Tibial artery (tissue), 4 donors: ENCODE measurements around the gene YTHDF1.

Experiments used
- DNase-seq, 2 donors: peaks; one replicate each; pipeline ENCODE4 v3.0.0-alpha.2; 2019
- H3K27ac ChIP-seq, 2 donors: fragments of 200-600 bp; sonication (generic) in 1 of 2; 1 replicate in 1 of 2; 2 replicates in 1 of 2; pipeline ENCODE4 v1.5.1; 2018 to 2019; ENCODE audit warnings: mild to moderate bottlenecking in 1 of 2
- H3K27me3 ChIP-seq, 2 donors: fragments of 200-600 bp; sonication (generic) in 1 of 2; one replicate each; pipeline versions ENCODE4 v1.5.1 to v1.6.0; 2016 to 2019
- H3K36me3 ChIP-seq, 3 donors: fragments of 200-600 bp; sonication (generic) in 2 of 3; one replicate each; pipeline ENCODE4 v1.5.1; 2016 to 2019; ENCODE audit warnings: mild to moderate bottlenecking in 2 of 3
- H3K4me1 ChIP-seq, 4 donors: fragments of 200-600 bp; sonication (generic) in 2 of 4; 1 replicate in 3 of 4; 2 replicates in 1 of 4; pipeline ENCODE4 v1.5.1; 2016 to 2019
- H3K4me3 ChIP-seq, 2 donors: fragments of 200-600 bp; sonication (generic) in 1 of 2; 1 replicate in 1 of 2; 2 replicates in 1 of 2; pipeline ENCODE4 v1.5.1; 2018 to 2019; ENCODE audit warnings: mild to moderate bottlenecking in 2 of 2
- H3K9me3 ChIP-seq, 3 donors: fragments of 200-600 bp; sonication (generic) in 1 of 3; one replicate each; pipeline ENCODE4 v1.5.1; 2016 to 2019
- intact Hi-C: fragments of 100-400 bp; cut with DNase I; formaldehyde crosslinking; loops from one replicate; pipeline ENCODE4 v1.15.0; 2023; ENCODE audit warnings: low total_unique reads
- TF ChIP-seq, protein P1 (sequence below), 2 experiments: fragments of 200-600 bp in 1 of 2; fragments of 450-650 bp in 1 of 2; IDR thresholded peaks; one replicate each; pipeline ENCODE4 v1.5.1; 2017 to 2019; ENCODE audit warnings: antibody characterized with exemption in 2 of 2, mild to moderate bottlenecking in 1 of 2, moderate library complexity in 1 of 2

Gene YTHDF1

DNA sequence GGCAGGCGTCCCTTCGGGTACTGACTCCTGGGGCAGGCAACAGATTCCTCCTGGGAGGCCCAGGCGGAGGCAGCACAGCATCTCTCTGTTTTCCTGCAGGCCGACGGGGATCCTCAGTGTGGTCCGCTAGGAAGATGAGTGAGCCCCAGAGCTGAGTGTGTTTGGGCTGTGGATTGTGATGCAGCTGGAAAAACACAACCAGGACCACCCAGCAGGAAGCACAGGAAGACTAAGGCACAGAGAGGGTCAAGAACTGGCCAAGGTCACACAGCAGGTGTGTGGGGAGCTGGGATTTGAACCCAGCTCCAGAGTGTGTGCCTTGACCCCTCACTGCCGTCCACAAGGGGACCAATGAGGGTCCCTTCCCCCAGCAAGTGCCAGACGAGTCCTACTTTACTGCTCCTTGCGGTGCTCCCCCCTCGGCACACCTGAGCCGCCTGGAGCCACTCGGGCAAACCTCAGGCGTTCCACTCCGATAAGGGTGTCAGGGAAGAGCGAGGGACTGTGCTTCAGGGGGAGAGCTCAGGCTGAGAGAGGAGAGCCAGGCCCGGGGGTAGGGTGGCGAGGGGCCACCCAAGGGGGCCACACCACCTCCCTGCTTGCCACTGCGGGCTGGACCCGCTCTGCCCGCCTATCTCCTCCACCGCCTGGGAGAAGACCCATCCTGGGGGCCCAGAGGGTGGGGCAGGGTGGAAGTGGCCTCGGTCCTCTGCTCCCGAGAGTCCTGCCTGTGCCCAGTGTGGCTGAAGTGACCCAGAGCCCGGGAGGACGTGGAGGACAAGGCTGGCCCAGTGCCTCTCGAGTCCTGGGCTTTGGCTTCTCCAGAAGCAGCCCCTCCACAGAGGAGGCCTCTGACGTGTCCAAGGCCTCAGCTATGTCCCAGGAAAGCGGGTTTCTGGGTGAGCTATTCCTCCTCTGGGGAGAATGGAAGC, 63.3 kb downstream of the YTHDF1 start:
- H3K4me3 ChIP-seq: no peak overlapping the region
- TF ChIP-seq, protein P1, sequence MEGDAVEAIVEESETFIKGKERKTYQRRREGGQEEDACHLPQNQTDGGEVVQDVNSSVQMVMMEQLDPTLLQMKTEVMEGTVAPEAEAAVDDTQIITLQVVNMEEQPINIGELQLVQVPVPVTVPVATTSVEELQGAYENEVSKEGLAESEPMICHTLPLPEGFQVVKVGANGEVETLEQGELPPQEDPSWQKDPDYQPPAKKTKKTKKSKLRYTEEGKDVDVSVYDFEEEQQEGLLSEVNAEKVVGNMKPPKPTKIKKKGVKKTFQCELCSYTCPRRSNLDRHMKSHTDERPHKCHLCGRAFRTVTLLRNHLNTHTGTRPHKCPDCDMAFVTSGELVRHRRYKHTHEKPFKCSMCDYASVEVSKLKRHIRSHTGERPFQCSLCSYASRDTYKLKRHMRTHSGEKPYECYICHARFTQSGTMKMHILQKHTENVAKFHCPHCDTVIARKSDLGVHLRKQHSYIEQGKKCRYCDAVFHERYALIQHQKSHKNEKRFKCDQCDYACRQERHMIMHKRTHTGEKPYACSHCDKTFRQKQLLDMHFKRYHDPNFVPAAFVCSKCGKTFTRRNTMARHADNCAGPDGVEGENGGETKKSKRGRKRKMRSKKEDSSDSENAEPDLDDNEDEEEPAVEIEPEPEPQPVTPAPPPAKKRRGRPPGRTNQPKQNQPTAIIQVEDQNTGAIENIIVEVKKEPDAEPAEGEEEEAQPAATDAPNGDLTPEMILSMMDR (IDR thresholded peaks at IDR 0.05): no peak
- H3K27me3 ChIP-seq: peaks cover 0 to 89% of the 10 kb centered on the region in 2 donors
- H3K27ac ChIP-seq: no peak overlapping the region
- no peaks in the 10 kb centered on the region for H3K36me3 ChIP-seq
- intact Hi-C loops: no loop called here
- DNase-seq: no peak
- H3K4me1 ChIP-seq: peaks cover 0 to 37% (median 16%) of the 10 kb centered on the region in 4 donors
- peaks cover 0 to 14% (median 0%) of the 10 kb centered on the region in 3 donors for H3K9me3 ChIP-seq

DNA sequence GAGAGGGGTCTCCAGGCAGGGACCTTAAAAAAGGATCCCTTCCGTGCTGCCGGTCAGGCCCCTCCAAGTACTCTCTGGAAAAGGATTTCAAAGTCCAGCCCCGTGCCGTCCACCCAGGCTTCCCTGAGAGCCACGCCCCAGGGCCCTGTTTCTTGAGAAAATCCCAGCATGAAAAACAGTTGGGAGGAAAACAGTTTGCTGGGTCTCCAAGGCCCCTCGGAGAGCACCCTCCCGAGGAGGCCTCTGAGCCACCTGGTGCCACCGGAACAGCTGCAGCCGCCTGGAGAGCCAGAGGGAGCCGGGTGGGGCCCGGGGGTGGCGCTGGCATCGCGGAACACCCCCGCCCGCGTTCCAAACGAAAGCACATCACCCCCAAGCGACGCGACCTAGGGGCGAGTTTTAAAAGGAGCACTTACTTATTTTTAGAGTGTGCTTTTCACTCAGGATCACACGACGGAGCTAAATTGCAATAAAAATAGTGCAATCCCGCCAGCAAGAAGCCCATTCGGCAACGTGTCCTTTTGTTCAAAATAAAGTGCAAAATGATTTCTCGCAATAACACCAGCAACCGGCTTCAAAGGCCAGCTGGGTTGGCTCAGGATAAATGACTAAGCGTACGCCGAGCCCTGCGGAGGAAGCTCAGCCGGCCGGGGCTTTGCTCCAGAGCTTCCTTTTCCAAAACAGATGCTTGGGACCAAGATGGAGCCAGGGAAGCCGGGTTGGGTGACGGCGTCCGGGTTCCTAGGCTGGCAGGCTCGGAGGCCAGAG, 64.2 kb downstream of the YTHDF1 start:
- intact Hi-C loops: no loop called here
- peaks cover 0 to 37% (median 16%) of the 10 kb centered on the region in 4 donors for H3K4me1 ChIP-seq
- peak overlapping the region in 1 of 2 donors; percentile 4 for H3K4me3 ChIP-seq
- no peaks in the 10 kb centered on the region for H3K36me3 ChIP-seq
- no peak overlapping the region for H3K27ac ChIP-seq
- peaks cover 0 to 18% (median 0%) of the 10 kb centered on the region in 3 donors for H3K9me3 ChIP-seq
- peaks cover 0 to 89% of the 10 kb centered on the region in 2 donors for H3K27me3 ChIP-seq
- TF ChIP-seq, protein P1 (IDR thresholded peaks at IDR 0.05): no peak
- DNase-seq: no peak

DNA sequence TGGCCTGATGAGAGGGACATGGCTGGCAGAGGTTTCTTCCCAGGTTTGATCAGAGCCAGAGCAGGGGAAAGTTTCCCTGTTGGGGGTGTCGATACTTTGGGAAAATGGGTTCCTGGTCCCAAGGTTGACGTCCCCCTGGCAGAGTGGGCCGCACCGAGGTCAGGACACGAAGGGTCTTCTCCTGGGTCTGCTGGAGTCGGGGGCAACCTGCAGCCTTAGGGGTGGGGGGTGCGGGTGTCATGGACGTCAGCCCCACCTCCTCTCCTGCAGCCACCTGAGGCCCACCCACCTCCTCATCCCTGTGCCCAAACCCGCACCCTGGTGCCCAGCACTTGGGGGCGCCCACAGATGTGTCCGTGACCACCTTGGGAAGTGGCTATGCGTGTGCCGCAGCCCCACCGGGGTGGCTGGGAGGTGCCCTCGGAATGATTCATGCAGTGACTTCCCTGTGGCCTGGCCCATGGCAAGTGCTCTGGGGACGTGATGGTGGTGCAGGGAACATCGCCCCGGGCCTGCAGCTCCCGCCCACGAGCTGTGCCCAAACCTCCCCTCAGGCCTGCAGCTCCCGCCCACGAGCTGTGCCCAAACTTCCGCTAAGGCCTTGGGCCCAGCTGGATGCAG, 64.9 kb downstream of the YTHDF1 start:
- Histone ChIP-seq H3K4me3 (no peak overlapping the region), H3K4me1 (peaks cover 0 to 32% (median 12%) of the 10 kb centered on the region in 4 donors), H3K27ac (no peak overlapping the region), H3K36me3 (no peaks in the 10 kb centered on the region), H3K27me3 (peaks cover 0 to 88% of the 10 kb centered on the region in 2 donors), H3K9me3 (peaks cover 0 to 18% (median 0%) of the 10 kb centered on the region in 3 donors)
- TF ChIP-seq, protein P1 (IDR thresholded peaks at IDR 0.05): no peak
- no peak for DNase-seq
- intact Hi-C loops: no loop called here

DNA sequence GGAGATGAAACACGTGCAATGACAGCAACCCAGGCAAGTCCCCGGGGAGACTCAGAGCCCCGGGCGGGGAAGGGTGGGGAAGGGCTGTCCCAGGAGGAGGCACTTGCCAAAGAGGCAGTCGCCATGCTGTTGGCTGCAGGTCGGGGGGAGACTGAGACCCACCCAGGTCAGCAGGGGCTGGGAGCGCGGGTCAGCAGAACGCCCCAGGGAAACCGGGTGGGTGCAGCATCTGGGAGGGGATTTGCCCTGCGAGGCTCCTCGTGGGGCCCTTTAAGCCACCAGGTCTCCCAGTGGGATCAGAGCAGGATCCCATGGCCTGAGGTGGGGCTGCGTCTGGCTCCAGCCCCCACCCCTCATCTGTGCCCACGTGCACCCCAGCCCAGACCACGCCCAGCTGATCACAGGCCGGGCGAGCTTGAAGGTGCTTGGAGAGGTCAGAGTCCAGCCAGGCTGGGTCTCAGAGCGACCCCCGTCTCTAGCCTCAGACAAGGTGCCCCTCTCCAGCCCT, 65.5 kb downstream of the YTHDF1 start:
- intact Hi-C loops: no loop called here
- DNase-seq: no peak
- H3K27me3 ChIP-seq: peaks cover 0 to 82% of the 10 kb centered on the region in 2 donors
- no peak overlapping the region for H3K27ac ChIP-seq
- TF ChIP-seq, protein P1 (IDR thresholded peaks at IDR 0.05): no peak
- no peak overlapping the region for H3K4me3 ChIP-seq
- peaks cover 0 to 27% (median 10%) of the 10 kb centered on the region in 4 donors for H3K4me1 ChIP-seq
- peaks cover 0 to 18% (median 0%) of the 10 kb centered on the region in 3 donors for H3K9me3 ChIP-seq
- no peaks in the 10 kb centered on the region for H3K36me3 ChIP-seq

DNA sequence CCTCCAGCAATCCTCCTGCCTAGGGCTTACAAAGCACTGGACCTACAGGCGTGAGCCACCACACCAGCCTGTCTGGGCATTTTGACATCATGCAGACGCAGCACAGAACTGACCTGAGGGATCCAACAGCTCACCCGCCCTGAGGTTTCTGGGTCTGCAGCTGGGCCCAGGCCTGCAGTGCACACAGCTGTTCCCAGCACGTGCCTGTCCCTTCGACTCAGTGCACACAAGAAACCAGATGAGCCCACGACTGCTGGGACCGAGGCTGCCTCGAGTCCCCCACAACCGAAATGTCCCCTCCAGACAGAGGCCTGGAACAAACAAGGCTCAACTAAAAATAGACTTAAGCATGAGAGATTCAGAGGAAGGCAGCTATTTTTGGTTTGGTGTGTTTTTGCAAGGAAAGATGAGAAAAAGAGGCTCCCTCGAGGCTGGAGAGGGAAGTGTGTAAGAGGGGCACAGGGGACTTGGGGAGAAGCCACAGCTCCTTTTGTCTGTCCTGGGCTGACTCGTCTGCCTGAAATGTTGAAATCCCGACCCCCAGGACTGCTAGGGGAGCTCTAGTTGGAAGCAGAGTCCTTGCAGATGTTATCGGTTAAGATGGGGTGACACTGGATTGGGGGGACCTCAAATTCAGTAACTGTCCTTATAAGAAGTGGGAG, 66.3 kb downstream of the YTHDF1 start:
- Histone ChIP-seq H3K27me3 (peaks cover 0 to 74% of the 10 kb centered on the region in 2 donors), H3K4me3 (no peak overlapping the region), H3K4me1 (peaks cover 0 to 27% (median 10%) of the 10 kb centered on the region in 4 donors), H3K36me3 (no peaks in the 10 kb centered on the region), H3K9me3 (peaks cover 0 to 18% (median 0%) of the 10 kb centered on the region in 3 donors), H3K27ac (no peak overlapping the region)
- TF ChIP-seq, protein P1 (IDR thresholded peaks at IDR 0.05): no peak
- intact Hi-C loops: no loop called here
- no peak for DNase-seq
